LoVo (cell line): ENCODE data around the gene OR4B1.

Experiments used
- DNase-seq: peaks from one replicate; pipeline ENCODE4 v3.0.0-alpha.2; 2016; ENCODE audit warnings: low spot score

The OR4B1 gene

GRCh38 chr11:48261600-48261999 lies 45.0 kb downstream of the OR4B1 start:
- no peak for DNase-seq

- no peak for DNase-seq
Measured at GRCh38 chr11:48263423-48263911, 46.9 kb downstream of the OR4B1 start, which contains the start of gene OR4X1. OR4X1 (plus strand) TSS chr11:48263861; CDS start chr11:48263861, 0 bp downstream.
